Fibroblast of lung (primary cell): ENCODE measurements around the gene UMPS.
"Not testable (repeated sequence)": the region's sequence is repeated elsewhere in the genome, so short reads cannot be mapped to it uniquely, and the experiment has no call there.

Experiments
- EZH2 ChIP-seq: IDR thresholded peaks from 2 replicates; pipeline ENCODE4 v1.5.1; 2012; ENCODE audit warnings: low read length, control low read depth, mild to moderate bottlenecking; ENCODE audit errors: missing control alignments
- TF ChIP-seq, protein P1 (sequence below), 2 donors: IDR thresholded peaks in 1 of 2; conservative IDR thresholded peaks in 1 of 2; 1 replicate in 1 of 2; 2 replicates in 1 of 2; pipeline ENCODE4 v1.5.1; 2011 to 2012; ENCODE audit warnings: low read length in 2 of 2, control low read depth in 1 of 2, inconsistent platforms in 1 of 2, low read depth in 1 of 2, mild to moderate bottlenecking in 1 of 2

DNA sequence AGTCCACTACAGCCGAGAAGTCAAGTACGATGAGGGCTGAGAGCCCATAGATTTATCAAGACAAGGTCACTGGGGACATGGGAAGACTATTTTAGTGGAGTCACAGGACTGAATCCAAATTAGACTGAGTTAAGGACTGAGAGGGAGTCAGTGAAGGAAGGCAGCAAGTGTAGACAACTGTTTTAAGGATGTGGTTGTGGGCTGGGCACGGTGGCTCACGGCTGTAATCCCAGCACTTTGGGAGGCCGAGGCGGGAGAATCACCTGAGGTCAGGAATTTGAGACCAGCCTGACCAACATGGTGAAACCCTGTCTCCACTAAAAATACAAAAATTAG lies 52.1 kb downstream of the UMPS start:
- TF ChIP-seq, protein P1, sequence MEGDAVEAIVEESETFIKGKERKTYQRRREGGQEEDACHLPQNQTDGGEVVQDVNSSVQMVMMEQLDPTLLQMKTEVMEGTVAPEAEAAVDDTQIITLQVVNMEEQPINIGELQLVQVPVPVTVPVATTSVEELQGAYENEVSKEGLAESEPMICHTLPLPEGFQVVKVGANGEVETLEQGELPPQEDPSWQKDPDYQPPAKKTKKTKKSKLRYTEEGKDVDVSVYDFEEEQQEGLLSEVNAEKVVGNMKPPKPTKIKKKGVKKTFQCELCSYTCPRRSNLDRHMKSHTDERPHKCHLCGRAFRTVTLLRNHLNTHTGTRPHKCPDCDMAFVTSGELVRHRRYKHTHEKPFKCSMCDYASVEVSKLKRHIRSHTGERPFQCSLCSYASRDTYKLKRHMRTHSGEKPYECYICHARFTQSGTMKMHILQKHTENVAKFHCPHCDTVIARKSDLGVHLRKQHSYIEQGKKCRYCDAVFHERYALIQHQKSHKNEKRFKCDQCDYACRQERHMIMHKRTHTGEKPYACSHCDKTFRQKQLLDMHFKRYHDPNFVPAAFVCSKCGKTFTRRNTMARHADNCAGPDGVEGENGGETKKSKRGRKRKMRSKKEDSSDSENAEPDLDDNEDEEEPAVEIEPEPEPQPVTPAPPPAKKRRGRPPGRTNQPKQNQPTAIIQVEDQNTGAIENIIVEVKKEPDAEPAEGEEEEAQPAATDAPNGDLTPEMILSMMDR (conservative IDR thresholded peaks at IDR 0.05 in 1 of 2, IDR thresholded peaks at IDR 0.05 in 1 of 2; ENCODE audit: low read depth in 1 of 2, low read length in 2 of 2) = not testable (repeated sequence)
- not testable (repeated sequence) for TF ChIP-seq EZH2
